Osteoblast (primary cell): ENCODE measurements around the gene NELL1. TPM values are rescaled to one million over a fixed set of nuclear protein-coding genes. Genes with fewer than 3 reads are reported as not detected.

Experiments used
- DNase-seq: peaks from one replicate; pipeline ENCODE4 v3.0.0; 2011; ENCODE audit warnings: low spot score, mixed read lengths; ENCODE audit not compliant: insufficient read length; ENCODE audit errors: missing footprints
- H2AFZ ChIP-seq: 2 replicates; pipeline ENCODE4 v1.6.0; 2011; ENCODE audit warnings: mild to moderate bottlenecking, low read length
- H3K27ac ChIP-seq: 2 replicates; pipeline ENCODE4 v1.5.1; 2011; ENCODE audit warnings: mild to moderate bottlenecking, low read depth, low read length, moderate library complexity
- H3K27me3 ChIP-seq: 2 replicates; pipeline ENCODE4 v1.6.0; 2012; ENCODE audit warnings: mild to moderate bottlenecking, control low read depth, inconsistent platforms, low read length, moderate library complexity; ENCODE audit not compliant: insufficient read depth
- H3K36me3 ChIP-seq: 2 replicates; pipeline ENCODE4 v1.5.1; 2011; ENCODE audit warnings: mild to moderate bottlenecking, low read length, control low read depth, moderate library complexity; ENCODE audit not compliant: insufficient read depth
- H3K4me1 ChIP-seq: 2 replicates; pipeline ENCODE4 v1.5.1; 2011; ENCODE audit warnings: mild to moderate bottlenecking, low read length, control low read depth, moderate library complexity; ENCODE audit not compliant: insufficient read depth
- H3K4me2 ChIP-seq: 2 replicates; pipeline ENCODE4 v1.6.0; 2011; ENCODE audit warnings: mild to moderate bottlenecking, low read length; ENCODE audit not compliant: insufficient read depth
- H3K4me3 ChIP-seq: fragments of 200-600 bp; sonication (generic); 3 replicates; pipeline ENCODE4 v1.5.1; 2012; ENCODE audit warnings: mild to moderate bottlenecking, low read length, inconsistent platforms; ENCODE audit not compliant: insufficient read depth
- H3K79me2 ChIP-seq: 2 replicates; pipeline ENCODE4 v1.6.0; 2012; ENCODE audit warnings: mild to moderate bottlenecking, low read length, control low read depth, inconsistent platforms; ENCODE audit not compliant: insufficient read depth
- H3K9me3 ChIP-seq: 2 replicates; pipeline ENCODE4 v1.5.1; 2011; ENCODE audit warnings: low read depth, low read length, control low read depth
- H4K20me1 ChIP-seq: 2 replicates; pipeline ENCODE4 v1.6.0; 2012; ENCODE audit warnings: mild to moderate bottlenecking, low read length, control low read depth; ENCODE audit not compliant: insufficient read depth
- total RNA-seq: library from RNA; depleted of rRNA; stranded (reverse); fragments of >200 nt; gene quantifications from 2 replicates; pipeline ENCODE4 v1.2.3, GENCODE V29; 2012
- TF ChIP-seq, protein P1 (sequence below): IDR thresholded peaks from 2 replicates; pipeline ENCODE4 v1.5.1; 2011; ENCODE audit warnings: mild to moderate bottlenecking, low read depth, low read length, moderate library complexity; ENCODE audit errors: extremely low read depth

Gene NELL1
- total RNA-seq, 1 donor: not detected

DNA sequence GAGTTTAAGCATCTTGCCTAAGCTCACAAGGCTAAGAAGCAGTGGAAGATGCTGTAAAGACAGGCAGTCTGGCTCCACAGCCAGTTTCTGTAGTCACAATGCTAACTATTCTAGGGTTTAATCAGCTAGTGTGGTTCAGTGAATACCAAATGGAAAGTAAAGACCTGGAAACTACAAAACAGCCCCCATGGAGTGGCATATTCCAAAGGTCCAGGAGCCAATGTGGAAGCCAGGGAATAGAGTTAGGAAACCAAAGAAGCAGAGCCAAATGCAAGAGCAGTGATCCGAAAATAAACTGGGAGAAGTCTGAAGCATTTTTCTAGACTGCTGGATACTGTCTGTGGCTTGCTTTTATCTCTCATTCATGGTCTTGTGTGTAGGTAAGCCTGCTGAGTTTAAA, 792.3 kb downstream of the NELL1 start:
- Histone ChIP-seq H3K27ac (no peak overlapping the region), H3K4me1 (no peaks in the 10 kb centered on the region), H3K9me3 (no peaks in the 10 kb centered on the region), H3K4me3 (no peak overlapping the region), H3K79me2 (no peaks in the 10 kb centered on the region), H3K27me3 (no peaks in the 10 kb centered on the region), H3K4me2 (no peak overlapping the region), H4K20me1 (no peaks in the 10 kb centered on the region), H2AFZ (no peak overlapping the region), H3K36me3 (no peaks in the 10 kb centered on the region)
- TF ChIP-seq, protein P1, sequence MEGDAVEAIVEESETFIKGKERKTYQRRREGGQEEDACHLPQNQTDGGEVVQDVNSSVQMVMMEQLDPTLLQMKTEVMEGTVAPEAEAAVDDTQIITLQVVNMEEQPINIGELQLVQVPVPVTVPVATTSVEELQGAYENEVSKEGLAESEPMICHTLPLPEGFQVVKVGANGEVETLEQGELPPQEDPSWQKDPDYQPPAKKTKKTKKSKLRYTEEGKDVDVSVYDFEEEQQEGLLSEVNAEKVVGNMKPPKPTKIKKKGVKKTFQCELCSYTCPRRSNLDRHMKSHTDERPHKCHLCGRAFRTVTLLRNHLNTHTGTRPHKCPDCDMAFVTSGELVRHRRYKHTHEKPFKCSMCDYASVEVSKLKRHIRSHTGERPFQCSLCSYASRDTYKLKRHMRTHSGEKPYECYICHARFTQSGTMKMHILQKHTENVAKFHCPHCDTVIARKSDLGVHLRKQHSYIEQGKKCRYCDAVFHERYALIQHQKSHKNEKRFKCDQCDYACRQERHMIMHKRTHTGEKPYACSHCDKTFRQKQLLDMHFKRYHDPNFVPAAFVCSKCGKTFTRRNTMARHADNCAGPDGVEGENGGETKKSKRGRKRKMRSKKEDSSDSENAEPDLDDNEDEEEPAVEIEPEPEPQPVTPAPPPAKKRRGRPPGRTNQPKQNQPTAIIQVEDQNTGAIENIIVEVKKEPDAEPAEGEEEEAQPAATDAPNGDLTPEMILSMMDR: no peak
- DNase-seq: no peak

DNA sequence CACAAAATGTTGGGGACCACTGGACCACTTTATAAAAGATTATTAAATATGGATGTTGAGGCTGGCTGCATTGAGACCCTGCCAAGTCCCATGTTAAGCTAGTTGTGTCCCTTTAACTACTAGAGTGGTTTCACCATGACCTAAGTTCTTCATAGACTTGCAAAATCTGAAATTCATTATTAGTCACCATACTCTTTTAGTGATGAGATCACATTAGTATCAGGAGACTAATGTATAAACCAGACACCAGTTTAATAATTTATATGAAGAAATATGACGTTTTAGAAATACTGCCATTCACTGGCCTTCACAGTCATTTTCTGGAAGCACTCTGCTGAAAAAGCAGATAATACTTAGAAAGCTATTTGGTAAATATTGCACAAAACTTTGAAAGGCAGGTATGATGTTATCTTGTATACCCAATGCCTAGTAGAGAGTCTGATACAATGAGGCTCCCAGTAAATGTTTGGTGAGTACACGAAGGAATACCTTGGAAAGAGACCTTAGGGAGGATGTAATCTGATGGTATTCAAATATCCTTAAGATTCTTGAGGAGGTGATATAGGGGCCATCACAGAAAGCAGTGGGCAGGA, 795.3 kb downstream of the NELL1 start:
- H4K20me1 ChIP-seq: no peaks in the 10 kb centered on the region
- no peak for DNase-seq
- TF ChIP-seq, protein P1: no peak
- H2AFZ ChIP-seq: no peak overlapping the region
- no peaks in the 10 kb centered on the region for H3K4me1 ChIP-seq
- H3K9me3 ChIP-seq: no peaks in the 10 kb centered on the region
- no peaks in the 10 kb centered on the region for H3K79me2 ChIP-seq
- H3K4me3 ChIP-seq: no peak overlapping the region
- no peaks in the 10 kb centered on the region for H3K36me3 ChIP-seq
- H3K27me3 ChIP-seq: no peaks in the 10 kb centered on the region
- H3K4me2 ChIP-seq: no peak overlapping the region
- H3K27ac ChIP-seq: no peak overlapping the region

DNA sequence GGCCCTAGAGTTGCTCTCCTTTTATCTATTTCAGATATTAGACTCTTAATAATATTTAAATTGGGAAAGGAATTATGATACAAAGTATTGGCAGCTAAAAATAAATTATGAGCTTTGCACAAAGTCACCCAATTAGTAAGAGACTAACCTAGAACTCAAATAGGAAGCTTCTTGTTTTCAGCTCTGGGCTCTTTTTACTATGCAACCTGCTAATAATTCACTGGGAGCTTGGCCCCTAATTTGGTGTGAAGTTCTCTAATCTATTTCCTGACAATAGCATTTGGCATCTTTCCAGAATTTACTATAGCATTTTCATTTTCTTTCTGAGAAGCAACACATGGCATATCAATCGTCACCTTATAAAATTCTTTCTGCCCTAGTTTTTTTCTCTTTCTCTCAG, 795.8 kb downstream of the NELL1 start:
- no peaks in the 10 kb centered on the region for H3K9me3 ChIP-seq
- DNase-seq: no peak
- no peaks in the 10 kb centered on the region for H4K20me1 ChIP-seq
- no peaks in the 10 kb centered on the region for H3K79me2 ChIP-seq
- H3K4me3 ChIP-seq: no peak overlapping the region
- H2AFZ ChIP-seq: no peak overlapping the region
- no peaks in the 10 kb centered on the region for H3K4me1 ChIP-seq
- no peaks in the 10 kb centered on the region for H3K36me3 ChIP-seq
- H3K27me3 ChIP-seq: no peaks in the 10 kb centered on the region
- no peak overlapping the region for H3K4me2 ChIP-seq
- no peak overlapping the region for H3K27ac ChIP-seq
- TF ChIP-seq, protein P1: no peak

DNA sequence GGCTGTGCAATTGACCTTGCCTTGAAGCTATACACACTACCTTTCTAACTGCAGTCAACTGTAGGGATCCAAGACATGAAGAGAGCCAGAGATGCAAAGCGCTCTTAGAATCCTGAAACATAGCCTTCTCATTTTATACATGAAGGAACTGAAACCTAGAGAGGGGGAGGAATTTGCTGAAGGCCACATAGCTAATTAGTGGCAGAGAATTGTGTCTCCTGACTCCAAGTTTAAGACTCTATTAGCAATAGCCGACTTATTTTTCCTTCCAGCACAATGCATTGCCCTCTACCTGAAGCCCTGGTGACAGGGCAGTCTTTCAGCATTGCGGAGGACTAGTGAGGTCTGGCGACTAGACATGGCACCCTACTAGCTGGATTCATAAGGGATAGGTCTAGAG, 796.5 kb downstream of the NELL1 start:
- Histone ChIP-seq H3K27ac (no peak overlapping the region), H3K4me2 (no peak overlapping the region), H3K36me3 (no peaks in the 10 kb centered on the region), H2AFZ (no peak overlapping the region), H3K4me1 (no peaks in the 10 kb centered on the region), H3K4me3 (no peak overlapping the region), H3K79me2 (no peaks in the 10 kb centered on the region), H4K20me1 (no peaks in the 10 kb centered on the region), H3K27me3 (no peaks in the 10 kb centered on the region), H3K9me3 (no peaks in the 10 kb centered on the region)
- DNase-seq: no peak
- TF ChIP-seq, protein P1: no peak
